GM23338 (cell line): ENCODE measurements around the gene SHISAL1. TPM values are rescaled to one million over a fixed set of nuclear protein-coding genes. Genes with fewer than 3 reads are reported as not detected.

Experiments used
- ATAC-seq: fragments of 200-7000 bp; cut with Tn5 transposase; 3 replicates; pipeline ENCODE4 v1.9.1; 2020
- DNase-seq: peaks from one replicate; pipeline ENCODE4 v3.0.0-alpha.2; 2015; ENCODE audit warnings: low spot score
- H2AFZ ChIP-seq: fragments of 200-600 bp; sonication (generic); 2 replicates; pipeline ENCODE4 v1.8.0; 2016; ENCODE audit warnings: antibody characterized with exemption, mild to moderate bottlenecking, moderate library complexity
- H3F3A ChIP-seq: fragments of 200-600 bp; sonication (generic); replicated peaks from 2 replicates; pipeline ENCODE4 v1.8.0; 2017; ENCODE audit warnings: antibody characterized with exemption, mixed run types, low read depth
- H3K27ac ChIP-seq: fragments of 200-600 bp; sonication (generic); 2 replicates; pipeline ENCODE4 v1.6.1; 2016; ENCODE audit warnings: low read depth
- H3K27me3 ChIP-seq: fragments of 200-600 bp; sonication (generic); 2 replicates; pipeline ENCODE4 v1.8.0; 2016; ENCODE audit warnings: mild to moderate bottlenecking, mixed run types, moderate library complexity; ENCODE audit not compliant: insufficient read depth
- H3K36me3 ChIP-seq: fragments of 200-600 bp; sonication (generic); 2 replicates; pipeline ENCODE4 v1.8.0; 2016; ENCODE audit warnings: mild to moderate bottlenecking; ENCODE audit not compliant: insufficient read depth
- H3K4me1 ChIP-seq: fragments of 200-600 bp; sonication (generic); 2 replicates; pipeline ENCODE4 v1.8.0; 2016; ENCODE audit warnings: mild to moderate bottlenecking, moderate library complexity; ENCODE audit not compliant: insufficient read depth
- H3K4me2 ChIP-seq: fragments of 200-600 bp; sonication (generic); 2 replicates; pipeline ENCODE4 v1.7.1; 2017; ENCODE audit warnings: mixed run types
- H3K4me3 ChIP-seq: fragments of 200-600 bp; sonication (generic); 2 replicates; pipeline ENCODE4 v1.6.1; 2016; ENCODE audit warnings: mixed run types
- H3K79me2 ChIP-seq: fragments of 200-600 bp; sonication (generic); replicated peaks from 2 replicates; pipeline ENCODE4 v1.8.0; 2017; ENCODE audit warnings: mild to moderate bottlenecking; ENCODE audit not compliant: insufficient read depth
- H3K9me2 ChIP-seq: fragments of 200-600 bp; sonication (generic); 2 replicates; pipeline ENCODE4 v1.8.0; 2017; ENCODE audit not compliant: insufficient read depth
- H4K20me1 ChIP-seq: fragments of 200-600 bp; sonication (generic); replicated peaks from 2 replicates; pipeline ENCODE4 v1.8.0; 2017; ENCODE audit warnings: mild to moderate bottlenecking; ENCODE audit not compliant: insufficient read depth
- H3K27ac Mint-ChIP-seq: 2 replicates; pipeline ENCODE4 v1.8.0; 2020; ENCODE audit warnings: inconsistent platforms, mild to moderate bottlenecking, moderate library complexity, mixed read lengths
- H3K27me3 Mint-ChIP-seq: 3 replicates; pipeline ENCODE4 v1.8.0; 2022; ENCODE audit warnings: low read depth, mild to moderate bottlenecking, moderate library complexity, mixed read lengths, inconsistent platforms; ENCODE audit not compliant: insufficient read depth, poor library complexity
- H3K36me3 Mint-ChIP-seq: 3 replicates; pipeline ENCODE4 v1.8.0; 2021; ENCODE audit warnings: low read depth, mild to moderate bottlenecking, inconsistent platforms, moderate library complexity, mixed read lengths
- H3K4me1 Mint-ChIP-seq: 3 replicates; pipeline ENCODE4 v1.8.0; 2020; ENCODE audit warnings: mild to moderate bottlenecking, inconsistent platforms, mixed read lengths
- H3K4me3 Mint-ChIP-seq: 3 replicates; pipeline ENCODE4 v1.8.0; 2021; ENCODE audit warnings: moderate library complexity, mild to moderate bottlenecking, inconsistent platforms, mixed read lengths
- H3K9me3 Mint-ChIP-seq: 3 replicates; pipeline ENCODE4 v1.8.0; 2020; ENCODE audit warnings: moderate library complexity, mild to moderate bottlenecking, inconsistent platforms, mixed read lengths
- CTCF ChIP-seq, 2 experiments: fragments of 200-600 bp in 1 of 2; sonication (generic) in 1 of 2; conservative IDR thresholded peaks; 2 replicates each; pipeline versions ENCODE4 v1.5.1 to v1.6.1; 2016 to 2017; ENCODE audit warnings: antibody characterized with exemption in 2 of 2, low read depth in 2 of 2, mild to moderate bottlenecking in 2 of 2, moderate library complexity in 1 of 2
- EZH2 ChIP-seq: fragments of 200-600 bp; sonication (generic); IDR thresholded peaks from one replicate; pipeline ENCODE4 v1.8.0; 2017; ENCODE audit warnings: antibody characterized with exemption, mild to moderate bottlenecking, low read depth; ENCODE audit not compliant: unreplicated experiment
- JUNB ChIP-seq: IDR thresholded peaks from one replicate; pipeline ENCODE4 v1.6.1; 2016; ENCODE audit warnings: antibody characterized with exemption; ENCODE audit not compliant: unreplicated experiment
- REST ChIP-seq: IDR thresholded peaks from one replicate; pipeline ENCODE4 v1.6.1; 2018; ENCODE audit warnings: antibody characterized with exemption; ENCODE audit not compliant: unreplicated experiment
- ZNF114 ChIP-seq: fragments of 250-450 bp; sonication (Bioruptor Pico); IDR thresholded peaks from 2 replicates; pipeline ENCODE4 v1.5.0; 2020; ENCODE audit warnings: mild to moderate bottlenecking, moderate library complexity
- polyA plus RNA-seq: library from polyadenylated mRNA; unstranded; fragments of >200 nt; fragmentation: Nextera tagmentation; extraction: Ambion mirVana; gene quantifications from 2 replicates; pipeline ENCODE4 v1.2.1, GENCODE V29; 2016
- total RNA-seq: library from RNA; depleted of rRNA; stranded (reverse); fragments of >200 nt; shearing (Covaris generic); gene quantifications from 2 replicates; pipeline ENCODE4 v1.2.3, GENCODE V29; 2014

The SHISAL1 gene
- total and polyA plus RNA-seq, 2 experiments from 2014 or later, result 0.71 to 3.4 TPM

DNA sequence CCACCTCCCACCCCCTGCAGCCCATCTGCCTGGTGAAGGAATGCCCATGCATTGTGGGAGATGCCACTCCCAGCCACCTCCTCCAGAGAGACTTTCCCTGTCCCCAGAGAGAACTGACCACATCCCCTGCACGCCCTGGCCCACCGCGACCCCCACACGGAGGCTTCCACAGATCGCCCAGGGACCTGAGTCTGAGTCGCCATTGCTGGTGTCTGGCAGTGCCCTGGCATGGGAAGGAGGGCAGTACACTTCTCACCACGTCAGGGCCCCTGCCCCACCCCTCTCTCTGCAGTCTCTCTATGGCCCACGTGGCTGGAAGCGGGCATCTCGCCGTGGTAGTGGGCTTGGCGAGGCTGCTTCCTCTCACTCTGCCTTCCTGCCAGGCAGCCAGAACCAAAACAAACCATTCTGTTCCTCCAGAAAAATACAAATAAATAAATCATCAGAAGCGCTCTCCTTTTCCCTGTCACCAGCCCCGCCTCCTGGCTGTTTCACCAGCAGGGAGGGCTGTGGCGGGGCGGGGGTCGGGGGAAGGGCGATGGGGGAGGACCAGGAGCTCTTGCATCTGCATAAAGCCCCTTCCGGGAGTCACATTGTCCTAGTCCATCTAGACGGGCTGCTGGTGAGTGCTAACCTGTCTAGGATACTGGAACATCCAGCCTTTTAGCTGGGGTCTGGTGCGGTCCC lies 20.9 kb downstream of the SHISAL1 start:
- peak; percentile 54 for DNase-seq
- no peak overlapping the region; the same call in 2 of the 3 replicates for H3K4me3 Mint-ChIP-seq

More for the DNA sequence above, 20.9 kb downstream of the SHISAL1 start:
- H2AFZ ChIP-seq, result no peak overlapping the region; the same call in 1 of the 2 replicates
- no peak overlapping the region for H3K27ac ChIP-seq
- H3K27me3 Mint-ChIP-seq, result peaks cover 3% of the 10 kb centered on the region
- peak; percentile 82 for ATAC-seq
- H3K4me3 ChIP-seq, result no peak overlapping the region
- peak overlapping the region; percentile 51; the same call in 1 of the 2 replicates for H3K4me2 ChIP-seq
- no peaks in the 10 kb centered on the region for H3K9me2 ChIP-seq
- peaks cover 14% of the 10 kb centered on the region; the same call in 2 of the 3 replicates for H3K36me3 Mint-ChIP-seq
- no peak overlapping the region for H3K27ac Mint-ChIP-seq
- H3K4me1 ChIP-seq, result peaks cover 10% of the 10 kb centered on the region; the same call in 1 of the 2 replicates
- H3K79me2 ChIP-seq, result no peaks in the 10 kb centered on the region
- TF ChIP-seq JUNB, result no peak
- no peak for TF ChIP-seq EZH2
- TF ChIP-seq ZNF114 (CRISPR knock-in tag), result no peak
- no peak for TF ChIP-seq CTCF (conservative IDR thresholded peaks at IDR 0.05; ENCODE audit: low read depth in 2 of 2)
- no peak for TF ChIP-seq REST
- H3K36me3 ChIP-seq, result peaks cover 4% of the 10 kb centered on the region; the same call in 1 of the 2 replicates
- no peaks in the 10 kb centered on the region for H3F3A ChIP-seq
- H3K9me3 Mint-ChIP-seq, result peaks cover 18% of the 10 kb centered on the region
- no peaks in the 10 kb centered on the region for H4K20me1 ChIP-seq
- no peaks in the 10 kb centered on the region for H3K27me3 ChIP-seq
- H3K4me1 Mint-ChIP-seq, result peaks cover 34% of the 10 kb centered on the region
